IMR-90 (cell line): ENCODE data around the gene CYP4F22. TPM values are rescaled to one million over a fixed set of nuclear protein-coding genes. Genes with fewer than 3 reads are reported as not detected.

Experiments used
- ATAC-seq: fragments of 200-7000 bp; cut with Tn5 transposase; 2 replicates; pipeline ENCODE4 v1.9.1; 2020; ENCODE audit warnings: low read depth, mild to moderate bottlenecking, moderate library complexity
- BruUV-seq: library from RNA; stranded (reverse); fragments of 400-500 nt; replicated peaks from 2 replicates; lab custom pipeline; 2021; lab: Mats Ljungman, UMichigan
- CTCF ChIA-PET: fragments of 300-600 bp; formaldehyde crosslinking; extraction: SDS; loops from one replicate; lab custom pipeline; 2021; ENCODE audit warnings: antibody characterized with exemption; lab: Yijun Ruan, JAX
- POLR2A ChIA-PET: fragments of 300-600 bp; sonication (Branson Sonifier 250); formaldehyde crosslinking; loops from one replicate; lab custom pipeline; 2022; ENCODE audit warnings: antibody characterized with exemption; ENCODE audit not compliant: unreplicated experiment; lab: Charles Lee
- DNase-seq: peaks from one replicate; pipeline ENCODE4 v3.0.0; 2013
- H2AFZ ChIP-seq: replicated peaks from 2 replicates; pipeline ENCODE3; 2013; ENCODE audit warnings: low read length, mild to moderate bottlenecking; ENCODE audit not compliant: poor library complexity
- H2AK5ac ChIP-seq: 2 replicates; pipeline ENCODE4 v1.6.1; 2013; ENCODE audit warnings: low read depth, low read length, inconsistent platforms
- H2AK9ac ChIP-seq: replicated peaks from 2 replicates; pipeline ENCODE3; 2013; ENCODE audit warnings: mild to moderate bottlenecking, low read depth, low read length, moderate library complexity; ENCODE audit not compliant: poor library complexity
- H2BK120ac ChIP-seq: 2 replicates; pipeline ENCODE4 v1.6.1; 2013; ENCODE audit warnings: low read depth, low read length, inconsistent platforms
- H2BK15ac ChIP-seq: 3 replicates; pipeline ENCODE4 v1.6.1; 2013; ENCODE audit warnings: low read depth, low read length, inconsistent platforms
- H2BK20ac ChIP-seq: 2 replicates; pipeline ENCODE4 v1.6.1; 2013; ENCODE audit warnings: low read depth, mild to moderate bottlenecking, inconsistent platforms, low read length, moderate library complexity
- H2BK5ac ChIP-seq: 2 replicates; pipeline ENCODE4 v1.6.1; 2013; ENCODE audit warnings: mild to moderate bottlenecking, low read depth, low read length, inconsistent platforms; ENCODE audit not compliant: poor library complexity, severe bottlenecking
- H3K14ac ChIP-seq: replicated peaks from 2 replicates; pipeline ENCODE4 v1.6.1; 2013; ENCODE audit warnings: low read depth, low read length, inconsistent platforms
- H3K18ac ChIP-seq: 2 replicates; pipeline ENCODE4 v1.6.1; 2013; ENCODE audit warnings: low read depth, low read length, control low read depth
- H3K23ac ChIP-seq: 2 replicates; pipeline ENCODE4 v1.6.1; 2013; ENCODE audit warnings: low read depth, low read length, inconsistent platforms
- H3K27ac ChIP-seq: 2 replicates; pipeline ENCODE4 v1.5.1; 2013; ENCODE audit warnings: mild to moderate bottlenecking, control low read depth, low read length; ENCODE audit not compliant: insufficient read depth
- H3K27me3 ChIP-seq: 2 replicates; pipeline ENCODE4 v1.6.1; 2013; ENCODE audit warnings: low read length; ENCODE audit not compliant: control insufficient read depth, insufficient read depth
- H3K36me3 ChIP-seq: 2 replicates; pipeline ENCODE4 v1.6.1; 2013; ENCODE audit warnings: low read length, mixed read lengths; ENCODE audit not compliant: control insufficient read depth, insufficient read depth
- H3K4ac ChIP-seq: 2 replicates; pipeline ENCODE4 v1.6.1; 2013; ENCODE audit warnings: low read depth, low read length, inconsistent platforms
- H3K4me1 ChIP-seq: 2 replicates; pipeline ENCODE4 v1.6.1; 2013; ENCODE audit warnings: low read length, mixed read lengths; ENCODE audit not compliant: control insufficient read depth, insufficient read depth
- H3K4me2 ChIP-seq: 2 replicates; pipeline ENCODE4 v1.6.1; 2013; ENCODE audit warnings: low read depth, mild to moderate bottlenecking, control low read depth, low read length, moderate library complexity
- H3K4me3 ChIP-seq: 2 replicates; pipeline ENCODE4 v1.5.1; 2013; ENCODE audit warnings: low read depth, mild to moderate bottlenecking, control low read depth, low read length, moderate library complexity; ENCODE audit not compliant: insufficient read depth
- H3K56ac ChIP-seq: 2 replicates; pipeline ENCODE4 v1.6.1; 2013; ENCODE audit warnings: low read length, inconsistent platforms; ENCODE audit not compliant: insufficient read depth; ENCODE audit errors: extremely low read depth
- H3K79me1 ChIP-seq, 2 experiments: 2 replicates each; pipeline ENCODE4 v1.6.1; 2013; ENCODE audit warnings: low read length in 2 of 2, inconsistent platforms in 1 of 2, low read depth in 1 of 2
- H3K9ac ChIP-seq: 2 replicates; pipeline ENCODE4 v1.6.1; 2013; ENCODE audit warnings: low read depth, low read length, control low read depth
- H3K9me1 ChIP-seq: 2 replicates; pipeline ENCODE4 v1.6.1; 2013; ENCODE audit warnings: low read length, inconsistent platforms; ENCODE audit not compliant: insufficient read depth
- H3K9me3 ChIP-seq: 2 replicates; pipeline ENCODE4 v1.6.1; 2013; ENCODE audit warnings: low read length; ENCODE audit not compliant: control insufficient read depth, insufficient read depth
- H4K20me1 ChIP-seq: 2 replicates; pipeline ENCODE4 v1.6.1; 2013; ENCODE audit warnings: low read length, inconsistent platforms; ENCODE audit not compliant: insufficient read depth
- H4K5ac ChIP-seq: 2 replicates; pipeline ENCODE4 v1.6.1; 2013; ENCODE audit warnings: mild to moderate bottlenecking, low read depth, low read length, control low read depth
- H4K8ac ChIP-seq, 2 experiments: 2 replicates each; pipeline ENCODE4 v1.6.1; 2013; ENCODE audit warnings: low read depth in 2 of 2, low read length in 2 of 2, control low read depth in 1 of 2, inconsistent platforms in 1 of 2
- H4K91ac ChIP-seq: 2 replicates; pipeline ENCODE4 v1.6.1; 2013; ENCODE audit warnings: low read depth, low read length, inconsistent platforms; ENCODE audit not compliant: insufficient read depth
- BHLHE40 ChIP-seq: fragments of 150-350 bp; IDR thresholded peaks from 2 replicates; pipeline ENCODE4 v1.6.1; 2016; ENCODE audit warnings: mild to moderate bottlenecking, low read depth, low read length
- CEBPB ChIP-seq: IDR thresholded peaks from 2 replicates; pipeline ENCODE4 v1.6.1; 2012; ENCODE audit warnings: low read depth, low read length, improper control_type of control experiment
- CHD1 ChIP-seq: IDR thresholded peaks from 2 replicates; pipeline ENCODE4 v1.6.1; 2012; ENCODE audit warnings: low read depth, low read length, improper control_type of control experiment
- FOS ChIP-seq: fragments of 150-350 bp; IDR thresholded peaks from 2 replicates; pipeline ENCODE4 v1.6.1; 2016; ENCODE audit warnings: low read depth, low read length
- MAZ ChIP-seq: IDR thresholded peaks from 2 replicates; pipeline ENCODE4 v1.6.1; 2012; ENCODE audit warnings: low read depth, mild to moderate bottlenecking, low read length, improper control_type of control experiment, moderate library complexity, borderline replicate concordance
- MXI1 ChIP-seq: IDR thresholded peaks from 2 replicates; pipeline ENCODE4 v1.6.1; 2012; ENCODE audit warnings: low read depth, mild to moderate bottlenecking, low read length, moderate library complexity, borderline replicate concordance
- POLR2A ChIP-seq: IDR thresholded peaks from 2 replicates; pipeline ENCODE4 v1.6.1; 2012; ENCODE audit warnings: mild to moderate bottlenecking, low read depth, low read length
- RFX5 ChIP-seq: IDR thresholded peaks from 2 replicates; pipeline ENCODE4 v1.8.0; 2012; ENCODE audit warnings: low read depth, mild to moderate bottlenecking, low read length, moderate library complexity
- SMC3 ChIP-seq: fragments of 150-350 bp; IDR thresholded peaks from 2 replicates; pipeline ENCODE4 v1.6.1; 2016; ENCODE audit warnings: low read depth, mild to moderate bottlenecking, antibody characterized with exemption, low read length, moderate library complexity
- WGBS, 2 experiments: methylation state at CpG; one replicate each; pipeline versions ENCODE4 v1.1.5 to v1.1.7; 2013; ENCODE audit warnings: missing lambda C conversion rate in 2 of 2; ENCODE audit not compliant: insufficient read length in 1 of 2; ENCODE audit errors: extremely low coverage in 2 of 2; 5-methylcytosine and 5-hydroxymethylcytosine counted together
- dilution Hi-C: fragments of 300-500 bp; cut with HindIII; formaldehyde crosslinking; loops from one replicate; pipeline ENCODE4 v1.14.3; 2018; ENCODE audit warnings: low sequenced_read_pairs; ENCODE audit not compliant: unreplicated experiment
- in situ Hi-C: fragments of 300-500 bp; cut with MboI; formaldehyde crosslinking; loops from 3 replicates; pipeline ENCODE4 v1.14.3; 2019; ENCODE audit warnings: low sequenced_read_pairs, inconsistent platforms, mixed read lengths
- intact Hi-C: fragments of 100-400 bp; cut with micrococcal nuclease; formaldehyde crosslinking; loops from 2 replicates; pipeline ENCODE4 v1.10.0; 2022
- polyA plus RNA-seq, 3 experiments: library from polyadenylated mRNA; depleted of rRNA; stranded (reverse); fragments of >200 nt; gene quantifications; 2 replicates each; pipeline ENCODE4 v1.2.3, GENCODE V29; 2012; ENCODE audit warnings: low replicate concordance in 1 of 3
- total RNA-seq: library from RNA; depleted of rRNA; stranded (reverse); fragments of >200 nt; gene quantifications from 2 replicates; pipeline ENCODE4 v1.2.3, GENCODE V29; 2012
- TF ChIP-seq, protein P1 (sequence below): conservative IDR thresholded peaks from 2 replicates; pipeline ENCODE4 v1.5.1; 2012; ENCODE audit warnings: mild to moderate bottlenecking, low read depth, low read length, improper control_type of control experiment
- TF ChIP-seq, protein P2 (sequence below): fragments of 150-350 bp; IDR thresholded peaks from 2 replicates; pipeline ENCODE4 v1.6.1; 2017; ENCODE audit warnings: mild to moderate bottlenecking, antibody characterized with exemption, low read length, low read depth

Gene CYP4F22
- total and polyA plus RNA-seq, 2 of the 4 experiments (the other 2 are of a cell fraction), result not detected

DNA sequence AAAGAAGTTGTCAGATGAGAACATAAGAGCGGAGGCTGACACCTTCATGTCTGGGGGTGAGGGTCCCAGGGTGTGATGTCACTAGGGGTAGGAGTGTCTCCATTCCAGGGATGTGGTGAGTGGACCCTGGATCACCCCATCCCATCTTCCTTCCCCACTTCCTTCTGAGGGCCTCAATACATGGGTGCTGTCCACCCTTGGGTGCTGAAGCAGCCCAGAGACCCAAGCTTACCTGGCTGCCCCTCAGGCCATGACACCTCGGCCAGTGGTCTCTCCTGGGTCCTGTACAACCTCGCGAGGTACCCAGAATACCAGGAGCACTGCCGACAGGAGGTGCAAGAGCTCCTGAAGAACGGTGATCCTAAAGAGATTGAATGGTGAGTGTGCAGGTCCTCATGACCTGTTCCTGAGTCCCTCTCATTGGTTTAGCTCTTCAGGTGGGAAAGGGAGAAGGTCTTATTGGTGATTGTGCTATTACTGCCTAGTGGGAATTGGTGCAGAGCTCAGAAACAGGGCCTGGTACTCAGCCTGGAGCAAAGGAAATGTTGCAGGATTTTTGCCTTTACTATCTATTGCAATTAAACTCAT is 69.0 kb downstream of the CYP4F22 start:
- Histone ChIP-seq H3K18ac (no peak overlapping the region), H2BK120ac (no peak overlapping the region), H2BK20ac (no peak overlapping the region), H3K56ac (no peak overlapping the region), H3K23ac (no peak overlapping the region), H3K27me3 (no peaks in the 10 kb centered on the region; the same call in 1 of the 2 replicates), H3K79me1 (no peaks in the 10 kb centered on the region), H2AK5ac (no peak overlapping the region), H3K9me1 (no peaks in the 10 kb centered on the region), H3K36me3 (no peaks in the 10 kb centered on the region), H2AFZ (no peak overlapping the region), H3K9me3 (no peaks in the 10 kb centered on the region), H3K4me1 (no peaks in the 10 kb centered on the region), H3K14ac (no peak overlapping the region), H2BK5ac (no peak overlapping the region), H3K4ac (no peak overlapping the region), H2AK9ac (no peak overlapping the region), H3K4me2 (no peak overlapping the region), H4K8ac (no peak overlapping the region), H4K20me1 (no peaks in the 10 kb centered on the region), H3K9ac (no peak overlapping the region), H4K91ac (no peak overlapping the region), H2BK15ac (no peak overlapping the region), H3K4me3 (no peak overlapping the region), H4K5ac (no peak overlapping the region), H3K27ac (no peak overlapping the region)
- dilution Hi-C loops, result no loop called here
- TF ChIP-seq SMC3 (no peak), POLR2A (no peak), MAZ (no peak), BHLHE40 (no peak), CEBPB (no peak), MXI1 (no peak), FOS (no peak), RFX5 (no peak), CHD1 (no peak)
- TF ChIP-seq, protein P1, sequence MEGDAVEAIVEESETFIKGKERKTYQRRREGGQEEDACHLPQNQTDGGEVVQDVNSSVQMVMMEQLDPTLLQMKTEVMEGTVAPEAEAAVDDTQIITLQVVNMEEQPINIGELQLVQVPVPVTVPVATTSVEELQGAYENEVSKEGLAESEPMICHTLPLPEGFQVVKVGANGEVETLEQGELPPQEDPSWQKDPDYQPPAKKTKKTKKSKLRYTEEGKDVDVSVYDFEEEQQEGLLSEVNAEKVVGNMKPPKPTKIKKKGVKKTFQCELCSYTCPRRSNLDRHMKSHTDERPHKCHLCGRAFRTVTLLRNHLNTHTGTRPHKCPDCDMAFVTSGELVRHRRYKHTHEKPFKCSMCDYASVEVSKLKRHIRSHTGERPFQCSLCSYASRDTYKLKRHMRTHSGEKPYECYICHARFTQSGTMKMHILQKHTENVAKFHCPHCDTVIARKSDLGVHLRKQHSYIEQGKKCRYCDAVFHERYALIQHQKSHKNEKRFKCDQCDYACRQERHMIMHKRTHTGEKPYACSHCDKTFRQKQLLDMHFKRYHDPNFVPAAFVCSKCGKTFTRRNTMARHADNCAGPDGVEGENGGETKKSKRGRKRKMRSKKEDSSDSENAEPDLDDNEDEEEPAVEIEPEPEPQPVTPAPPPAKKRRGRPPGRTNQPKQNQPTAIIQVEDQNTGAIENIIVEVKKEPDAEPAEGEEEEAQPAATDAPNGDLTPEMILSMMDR, result no peak
- TF ChIP-seq, protein P2, sequence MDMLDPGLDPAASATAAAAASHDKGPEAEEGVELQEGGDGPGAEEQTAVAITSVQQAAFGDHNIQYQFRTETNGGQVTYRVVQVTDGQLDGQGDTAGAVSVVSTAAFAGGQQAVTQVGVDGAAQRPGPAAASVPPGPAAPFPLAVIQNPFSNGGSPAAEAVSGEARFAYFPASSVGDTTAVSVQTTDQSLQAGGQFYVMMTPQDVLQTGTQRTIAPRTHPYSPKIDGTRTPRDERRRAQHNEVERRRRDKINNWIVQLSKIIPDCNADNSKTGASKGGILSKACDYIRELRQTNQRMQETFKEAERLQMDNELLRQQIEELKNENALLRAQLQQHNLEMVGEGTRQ, result no peak
- in situ Hi-C loops, result no loop called here
- ATAC-seq (no peak), DNase-seq (no peak)
- CTCF ChIA-PET, result no interaction called here
- POLR2A ChIA-PET, result no interaction called here
- no TSS peak for BruUV-seq
- WGBS, 2 experiments, result 20% methylated on average over 2 of the region's 6 CpGs; no CpG with 5 or more reads in 1 of the 2 experiments
- intact Hi-C loops, result no loop called here
